ENCODE data around the gene RC3H2.

RC3H2 gene

GRCh38 chr9:122808141-122808540, 97.0 kb downstream of the RC3H2 start:
- DNase-seq (ENCODE audit: low spot score), result no peak

- DNase-seq (ENCODE audit: low spot score), result no peak
Observed at GRCh38 chr9:122807271-122807900, 97.8 kb downstream of the RC3H2 start.

- no peak for DNase-seq (ENCODE audit: low spot score)
Observed at GRCh38 chr9:122806661-122807060, 98.5 kb downstream of the RC3H2 start.

- DNase-seq (ENCODE audit: low spot score), result no peak
Observed at GRCh38 chr9:122800066-122801060, 104.8 kb downstream of the RC3H2 start, which contains the start of gene OR1K1. TSS of gene OR1K1 (plus strand) at chr9:122800123. CDS start at chr9:122800123, 0 bp downstream.

- no peak for DNase-seq (ENCODE audit: low spot score)
Observed at GRCh38 chr9:122797316-122798063, 107.7 kb downstream of the RC3H2 start.
